Pancreas (tissue), 10 donors: ENCODE data around the gene PPM1H. TPM values are rescaled to one million over a fixed set of nuclear protein-coding genes. Genes with fewer than 3 reads are reported as not detected.

ENCODE experiments used
- ATAC-seq, 4 donors: fragments of 200-7000 bp; cut with Tn5 transposase; one replicate each; pipeline versions ENCODE4 v1.8.0 to v1.9.1; 2020; ENCODE audit warnings: mild to moderate bottlenecking in 4 of 4, moderate library complexity in 4 of 4
- DNase-seq, 6 donors: peaks; one replicate each; pipeline ENCODE4 v3.0.0-alpha.2; 2020
- FAIRE-seq: peaks from 2 replicates; lab custom pipeline; 2012; peaks lifted over from hg19 to GRCh38; lab: Jason Lieb, UNC
- H3K27ac ChIP-seq, 4 donors: fragments of 200-600 bp; sonication (generic); 1 replicate in 3 of 4; 2 replicates in 1 of 4; pipeline versions ENCODE4 v1.5.0 to v1.8.0; 2020
- H3K27me3 ChIP-seq, 4 donors: fragments of 200-600 bp; one replicate each; pipeline ENCODE4 v1.8.0; 2021
- H3K36me3 ChIP-seq, 3 donors: fragments of 200-600 bp; sonication (generic) in 1 of 3; one replicate each; pipeline versions ENCODE4 v1.5.0 to v1.8.0; 2020 to 2021
- H3K4me1 ChIP-seq, 3 donors: fragments of 200-600 bp; one replicate each; pipeline ENCODE4 v1.8.0; 2021
- H3K4me3 ChIP-seq, 4 donors: fragments of 200-600 bp; sonication (generic) in 2 of 4; one replicate each; pipeline versions ENCODE4 v1.5.0 to v1.8.0; 2020 to 2021
- H3K9me3 ChIP-seq, 4 donors: fragments of 200-600 bp; one replicate each; pipeline ENCODE4 v1.8.0; 2021
- WGBS, 2 donors: extraction: QIAGEN DNeasy Blood & Tissue Kit; methylation state at CpG; one replicate each; pipeline ENCODE4 v1.1.7; 2013; 5-methylcytosine and 5-hydroxymethylcytosine counted together
- intact Hi-C, 3 donors: fragments of 100-400 bp; cut with DNase I; formaldehyde crosslinking; loops; one replicate each; pipeline versions ENCODE4 v1.11.1 to v1.14.2; 2022
- microRNA-seq, 2 donors: library from miRNA; unstranded; fragments of <30 nt; microRNA quantifications; one replicate each; pipeline versions ENCODE4 to v1.1.0, GENCODE V29; 2019 to 2020
- polyA plus RNA-seq, 2 donors: library from polyadenylated mRNA; stranded (reverse); fragments of 200-250 nt; gene quantifications; one replicate each; pipeline ENCODE4 v1.2.3, GENCODE V29; 2013
- total RNA-seq, 6 donors: library from RNA; stranded (reverse); fragmentation: NEBNext Ultra II Directional in 4 of 6; extraction: Animal tissue kit (Norgen Biotek cat#: 25700) in 4 of 6; gene quantifications; one replicate each; pipeline versions ENCODE4 v1.2.1 to v1.2.4, GENCODE V29; 2021 to 2023
- TF ChIP-seq, protein P1 (sequence below), 4 donors: fragments of 200-600 bp; sonication (generic) in 3 of 4; IDR thresholded peaks; one replicate each; pipeline versions ENCODE4 v1.5.0 to v1.8.0; 2021; ENCODE audit warnings: antibody characterized with exemption in 4 of 4
- donor health status: healthy with polysubstance abuse.
- donor health status: DM: no; HTN: no; CAD: no; lungs with moderate emphysema.
- donor health status: DM: no; HTN: no; CAD: no.
- donor health status: control.
- donor health status: control.
- donor health status: Bipolar disorder and iron deficiency.
- donor health status: DM: yes; HTN: yes; CAD: no.
- donor health status: DM: no; HTN: no; CAD: no.
- donor health status: DM: no; HTN: no; CAD: no.
- donor health status: DM: yes; HTN: yes; CAD: no.

Gene PPM1H
- total and polyA plus RNA-seq, 8 donors = 1.7 to 12.9 (median 5.8) TPM

DNA sequence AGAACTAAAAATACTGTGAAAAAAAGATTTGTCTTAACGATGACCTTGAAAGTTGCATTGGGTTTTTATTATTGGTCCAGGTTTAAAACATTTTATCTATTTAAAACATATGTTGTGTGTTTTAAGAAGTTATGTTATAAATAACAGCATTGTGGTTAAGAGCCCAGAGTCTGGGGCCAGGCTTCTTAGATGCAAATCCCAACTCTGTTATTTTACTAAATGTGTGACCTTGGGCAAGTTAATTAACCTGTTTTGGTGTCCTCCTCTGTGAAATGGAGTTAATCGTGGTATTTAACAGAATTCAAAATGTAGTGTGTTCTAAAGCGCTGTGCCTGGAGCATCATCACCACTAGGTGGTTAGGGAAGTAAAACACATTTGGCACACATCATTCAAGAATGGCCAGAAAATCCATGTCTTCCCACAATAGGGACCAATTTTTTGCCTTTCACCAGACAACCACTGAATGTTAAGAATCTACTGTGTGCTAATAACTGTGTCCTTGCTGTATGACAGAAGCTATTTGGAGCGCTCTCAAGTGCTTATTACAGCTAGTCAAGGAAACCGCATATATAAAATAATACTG, 335.0 kb downstream of the PPM1H start:
- no peak for FAIRE-seq
- 91 to 93% methylated on average over 5 of the region's 5 CpGs for WGBS, 2 donors
- no peak overlapping the region for H3K4me3 ChIP-seq
- DNase-seq = no peak
- no peaks in the 10 kb centered on the region for H3K36me3 ChIP-seq
- H3K27ac ChIP-seq = no peak overlapping the region
- no peaks in the 10 kb centered on the region for H3K9me3 ChIP-seq
- intact Hi-C loops = no loop called here
- ATAC-seq = no peak
- TF ChIP-seq, protein P1, sequence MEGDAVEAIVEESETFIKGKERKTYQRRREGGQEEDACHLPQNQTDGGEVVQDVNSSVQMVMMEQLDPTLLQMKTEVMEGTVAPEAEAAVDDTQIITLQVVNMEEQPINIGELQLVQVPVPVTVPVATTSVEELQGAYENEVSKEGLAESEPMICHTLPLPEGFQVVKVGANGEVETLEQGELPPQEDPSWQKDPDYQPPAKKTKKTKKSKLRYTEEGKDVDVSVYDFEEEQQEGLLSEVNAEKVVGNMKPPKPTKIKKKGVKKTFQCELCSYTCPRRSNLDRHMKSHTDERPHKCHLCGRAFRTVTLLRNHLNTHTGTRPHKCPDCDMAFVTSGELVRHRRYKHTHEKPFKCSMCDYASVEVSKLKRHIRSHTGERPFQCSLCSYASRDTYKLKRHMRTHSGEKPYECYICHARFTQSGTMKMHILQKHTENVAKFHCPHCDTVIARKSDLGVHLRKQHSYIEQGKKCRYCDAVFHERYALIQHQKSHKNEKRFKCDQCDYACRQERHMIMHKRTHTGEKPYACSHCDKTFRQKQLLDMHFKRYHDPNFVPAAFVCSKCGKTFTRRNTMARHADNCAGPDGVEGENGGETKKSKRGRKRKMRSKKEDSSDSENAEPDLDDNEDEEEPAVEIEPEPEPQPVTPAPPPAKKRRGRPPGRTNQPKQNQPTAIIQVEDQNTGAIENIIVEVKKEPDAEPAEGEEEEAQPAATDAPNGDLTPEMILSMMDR (IDR thresholded peaks at IDR 0.05) = no peak
- H3K4me1 ChIP-seq = peaks cover 8 to 9% (median 9%) of the 10 kb centered on the region in 3 donors
- no peaks in the 10 kb centered on the region for H3K27me3 ChIP-seq

DNA sequence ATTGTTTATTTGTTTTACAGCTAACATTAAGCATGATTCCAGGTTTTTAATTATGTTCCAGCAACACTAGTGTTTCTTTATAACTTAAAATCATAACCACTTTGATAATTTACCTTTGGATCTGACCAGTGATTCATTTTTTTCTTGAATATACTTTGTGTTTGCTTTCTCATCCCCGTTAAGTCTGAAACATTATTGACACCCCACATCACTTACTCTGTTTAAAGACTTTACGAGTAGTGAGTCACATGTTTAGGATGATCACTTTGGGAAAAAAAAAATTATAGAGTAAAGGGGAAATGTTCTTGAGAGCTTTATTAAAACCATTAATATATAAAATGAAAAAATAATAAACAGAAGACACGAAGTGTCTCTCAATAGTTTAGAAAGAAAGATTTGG, 336.1 kb downstream of the PPM1H start:
- Histone ChIP-seq H3K4me3 (no peak overlapping the region), H3K27ac (no peak overlapping the region), H3K4me1 (peaks cover 4 to 9% (median 8%) of the 10 kb centered on the region in 3 donors), H3K9me3 (no peaks in the 10 kb centered on the region), H3K27me3 (no peaks in the 10 kb centered on the region), H3K36me3 (no peaks in the 10 kb centered on the region)
- no peak for ATAC-seq
- 95 to 96% methylated on average over 3 of the region's 3 CpGs for WGBS, 2 donors
- FAIRE-seq = no peak
- intact Hi-C loops = no loop called here
- DNase-seq = no peak
- TF ChIP-seq, protein P1 (IDR thresholded peaks at IDR 0.05) = no peak

DNA sequence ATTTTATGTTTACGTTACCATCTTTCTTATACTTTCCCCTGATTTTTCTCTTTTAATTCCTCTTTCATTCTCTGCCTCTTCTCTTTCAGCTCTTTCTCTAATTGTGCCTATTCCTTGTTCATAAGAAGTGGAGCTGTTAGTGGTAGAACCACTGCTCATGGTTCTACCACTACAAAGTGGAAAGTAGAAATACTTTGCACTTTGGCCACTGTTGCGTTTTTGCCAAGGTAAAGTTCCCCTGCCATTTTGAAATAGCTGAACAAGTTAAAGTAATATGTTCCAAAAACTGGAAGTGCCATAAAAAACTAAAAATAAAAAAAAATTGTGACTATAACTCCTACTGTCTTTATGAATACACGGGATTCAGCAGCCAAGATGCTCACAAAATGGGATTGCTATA, 337.7 kb downstream of the PPM1H start:
- Histone ChIP-seq H3K27ac (no peak overlapping the region), H3K27me3 (no peaks in the 10 kb centered on the region), H3K4me1 (peaks cover 4 to 9% (median 8%) of the 10 kb centered on the region in 3 donors), H3K4me3 (no peak overlapping the region), H3K36me3 (peaks cover 0 to 6% (median 5%) of the 10 kb centered on the region in 3 donors), H3K9me3 (no peaks in the 10 kb centered on the region)
- intact Hi-C loops = no loop called here
- FAIRE-seq (no peak), ATAC-seq (no peak), DNase-seq (no peak)
- TF ChIP-seq, protein P1 (IDR thresholded peaks at IDR 0.05) = no peak
- WGBS, 2 donors = 94 to 96% methylated on average over 3 of the region's 3 CpGs

Small RNA genes within 50 kb of the gene (microRNA-seq; reads per million reads assigned to microRNA genes)
- gene MIRLET7I = 16,641 to 53,841 reads per million in 2 donors

Other genes starting within 250 kb of the PPM1H start
- gene AVPR1A, start 216.1 kb upstream of the PPM1H start, total RNA-seq = 1 to 10 TPM in 1 of 6 donors, under 1 TPM in 5; 0.16 to 1.1 (median 0.55) TPM
- gene AVPR1A, start 216.1 kb upstream of the PPM1H start, polyA plus RNA-seq = under 1 TPM; 0.19 to 0.80 TPM